Loucy (cell line): ENCODE measurements around the gene KRTAP10-1.

Source experiments
- CTCF ChIP-seq: fragments of 200-600 bp; sonication (generic); conservative IDR thresholded peaks from 2 replicates; pipeline ENCODE4 v1.5.1; 2014; ENCODE audit warnings: mild to moderate bottlenecking, antibody characterized with exemption, low read length
- EZH2phosphoT487 ChIP-seq: fragments of 200-600 bp; IDR thresholded peaks from 2 replicates; pipeline ENCODE4 v1.6.1; 2018; ENCODE audit warnings: antibody characterized with exemption, mild to moderate bottlenecking, moderate library complexity, borderline replicate concordance

DNA sequence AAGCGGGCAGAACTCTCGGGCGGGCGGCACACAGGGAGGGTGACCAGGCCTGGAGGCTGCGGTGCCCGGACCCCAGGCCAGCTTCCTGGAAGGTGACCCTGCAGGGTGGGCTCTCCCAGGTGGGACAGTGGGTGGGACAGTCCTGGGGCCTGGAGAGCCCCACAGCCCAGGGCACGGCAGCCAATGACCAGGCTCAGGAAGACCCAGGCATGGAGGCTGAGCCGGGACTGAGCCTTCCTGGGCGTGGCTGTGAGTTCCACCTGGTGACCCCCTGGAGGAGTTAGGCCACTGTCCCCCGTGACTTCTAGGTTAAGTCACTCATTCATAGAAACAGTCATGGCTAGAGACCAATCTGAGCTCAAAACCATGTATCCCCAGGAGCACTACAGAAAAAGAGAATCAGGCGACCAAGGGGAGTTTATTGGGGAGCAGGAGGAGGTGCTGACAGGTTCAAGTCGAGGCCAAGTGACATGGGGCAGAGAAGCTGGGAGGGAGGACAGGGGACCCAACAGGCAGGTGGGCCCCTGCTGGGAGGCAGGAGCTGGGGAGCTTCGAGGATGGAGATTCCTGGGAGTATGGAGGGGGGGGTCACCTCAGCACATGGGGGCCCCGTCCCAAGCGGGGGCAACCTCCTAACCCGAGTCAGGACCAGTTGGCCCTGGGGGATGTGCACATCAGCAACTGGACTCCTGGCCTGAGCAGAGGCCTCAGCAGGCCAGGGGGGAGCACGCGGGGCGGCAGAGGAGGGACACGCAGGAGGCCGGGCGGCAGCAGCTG is 39.2 kb upstream of the KRTAP10-1 start:
- TF ChIP-seq CTCF = no peak
- no peak for TF ChIP-seq EZH2phosphoT487
